ENCODE results near the gene CNOT6.
"Not testable (repeated sequence)": the region's sequence is repeated elsewhere in the genome, so short reads cannot be mapped to it uniquely, and the experiment has no call there.

CNOT6 gene

GRCh38 chr5:180494060-180494509 is at the start of gene CNOT6:
Gene CNOT6, plus strand, starts transcription at chr5:180494379. Its CDS starts 34,898 bp downstream, at chr5:180529277.
- DNase-seq: peak; percentile 96

GRCh38 chr5:180454752-180455151 is 39.4 kb upstream of the CNOT6 start:
- no peak for DNase-seq

- DNase-seq: no peak
Measured at GRCh38 chr5:180455872-180456271, 38.3 kb upstream of the CNOT6 start.

GRCh38 chr5:180456792-180457191 is 37.4 kb upstream of the CNOT6 start:
- DNase-seq: no peak

GRCh38 chr5:180458852-180459673 is 35.1 kb upstream of the CNOT6 start:
- DNase-seq: not testable (repeated sequence)

- not testable (repeated sequence) for DNase-seq
Measured at GRCh38 chr5:180459674-180460142, 34.5 kb upstream of the CNOT6 start.

- DNase-seq: no peak
Measured at GRCh38 chr5:180460834-180461233, 33.3 kb upstream of the CNOT6 start.

GRCh38 chr5:180461303-180461702 is 32.9 kb upstream of the CNOT6 start:
- no peak for DNase-seq

GRCh38 chr5:180463216-180463900 is 30.8 kb upstream of the CNOT6 start:
- no peak for DNase-seq

GRCh38 chr5:180463916-180464602 is 30.1 kb upstream of the CNOT6 start:
- no peak for DNase-seq

GRCh38 chr5:180464603-180464970 is 29.6 kb upstream of the CNOT6 start:
- no peak for DNase-seq

- not testable (repeated sequence) for DNase-seq
Measured at GRCh38 chr5:180465052-180465451, 29.1 kb upstream of the CNOT6 start.

GRCh38 chr5:180466316-180466715 is 27.9 kb upstream of the CNOT6 start:
- no peak for DNase-seq

- DNase-seq: no peak
Measured at GRCh38 chr5:180467028-180467975, 26.9 kb upstream of the CNOT6 start.

GRCh38 chr5:180467989-180468731 is 26.0 kb upstream of the CNOT6 start:
- no peak for DNase-seq

GRCh38 chr5:180468732-180469585 is 25.2 kb upstream of the CNOT6 start:
- no peak for DNase-seq

- DNase-seq: no peak
Measured at GRCh38 chr5:180469586-180469865, 24.7 kb upstream of the CNOT6 start.

- DNase-seq: no peak
Measured at GRCh38 chr5:180469866-180470265, 24.3 kb upstream of the CNOT6 start.

GRCh38 chr5:180470361-180470760 is 23.8 kb upstream of the CNOT6 start:
- no peak for DNase-seq

GRCh38 chr5:180470966-180471582 is 23.1 kb upstream of the CNOT6 start:
- peak; percentile 62 for DNase-seq
